LNCAP (cell line): ENCODE results near the gene OMP.

ENCODE experiments used
- TF ChIP-seq, protein P1 (sequence below): fragments of 450-650 bp; IDR thresholded peaks from 2 replicates; pipeline ENCODE4 v1.5.1; 2017; ENCODE audit warnings: mild to moderate bottlenecking

The OMP gene

DNA sequence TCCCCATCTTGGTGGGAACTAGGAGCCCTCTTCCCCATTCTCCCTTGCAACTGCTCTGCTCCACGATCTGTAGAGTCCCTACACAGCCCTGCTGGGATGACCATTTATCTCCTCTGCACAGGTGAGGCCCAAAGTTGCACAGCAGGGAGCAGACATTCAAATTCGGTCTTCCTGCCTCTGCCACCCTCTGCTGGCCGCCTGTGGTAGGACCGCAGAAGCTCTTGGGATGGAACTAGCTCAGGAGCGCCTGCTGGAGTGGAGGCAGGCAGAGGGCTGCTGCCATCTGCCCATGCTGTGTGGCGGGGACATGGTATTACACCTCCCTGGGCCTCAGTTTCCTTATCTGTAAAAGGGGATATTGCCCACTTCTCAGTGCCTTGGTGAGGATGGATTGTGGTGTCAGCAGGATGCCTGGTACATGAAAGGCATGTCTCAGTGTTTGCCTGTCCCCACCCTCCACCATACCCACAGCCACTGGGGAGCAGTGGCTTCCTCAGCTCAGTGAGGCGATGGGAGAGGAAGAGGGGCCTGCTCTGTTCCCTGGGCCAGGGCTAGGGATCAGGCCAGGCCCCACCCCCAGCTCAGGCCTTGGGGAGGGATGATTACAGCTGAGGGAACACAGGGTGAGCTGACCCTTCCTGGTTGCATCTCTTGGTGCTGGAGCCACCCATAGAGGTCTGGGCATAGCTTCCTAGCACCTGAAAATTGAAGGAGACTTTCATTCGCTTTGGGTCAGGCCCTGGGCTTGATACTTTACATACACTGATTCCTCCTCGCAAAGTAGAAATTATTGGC is 11.3 kb upstream of the OMP start:
- TF ChIP-seq, protein P1, sequence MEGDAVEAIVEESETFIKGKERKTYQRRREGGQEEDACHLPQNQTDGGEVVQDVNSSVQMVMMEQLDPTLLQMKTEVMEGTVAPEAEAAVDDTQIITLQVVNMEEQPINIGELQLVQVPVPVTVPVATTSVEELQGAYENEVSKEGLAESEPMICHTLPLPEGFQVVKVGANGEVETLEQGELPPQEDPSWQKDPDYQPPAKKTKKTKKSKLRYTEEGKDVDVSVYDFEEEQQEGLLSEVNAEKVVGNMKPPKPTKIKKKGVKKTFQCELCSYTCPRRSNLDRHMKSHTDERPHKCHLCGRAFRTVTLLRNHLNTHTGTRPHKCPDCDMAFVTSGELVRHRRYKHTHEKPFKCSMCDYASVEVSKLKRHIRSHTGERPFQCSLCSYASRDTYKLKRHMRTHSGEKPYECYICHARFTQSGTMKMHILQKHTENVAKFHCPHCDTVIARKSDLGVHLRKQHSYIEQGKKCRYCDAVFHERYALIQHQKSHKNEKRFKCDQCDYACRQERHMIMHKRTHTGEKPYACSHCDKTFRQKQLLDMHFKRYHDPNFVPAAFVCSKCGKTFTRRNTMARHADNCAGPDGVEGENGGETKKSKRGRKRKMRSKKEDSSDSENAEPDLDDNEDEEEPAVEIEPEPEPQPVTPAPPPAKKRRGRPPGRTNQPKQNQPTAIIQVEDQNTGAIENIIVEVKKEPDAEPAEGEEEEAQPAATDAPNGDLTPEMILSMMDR = peak; percentile 96

DNA sequence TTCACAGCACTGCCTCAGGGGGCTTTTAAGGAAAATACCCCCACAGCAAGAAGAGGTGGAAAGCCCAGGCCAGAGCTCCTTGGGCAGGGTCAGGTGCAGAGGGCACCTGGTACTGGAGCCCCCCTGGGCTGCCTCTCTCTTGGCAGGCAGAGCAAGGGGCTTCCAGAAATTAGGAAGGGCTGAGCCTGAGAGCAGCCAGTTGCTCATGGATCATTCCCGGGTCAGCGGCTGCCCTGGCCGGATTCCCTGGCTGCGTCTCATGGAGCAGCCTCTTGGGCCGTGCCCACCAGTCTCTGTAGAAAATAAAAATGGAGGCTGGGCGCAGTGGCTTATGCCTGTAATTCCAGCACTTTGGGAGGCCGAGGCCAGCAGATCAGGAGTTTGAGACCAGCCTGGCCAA is 10.3 kb upstream of the OMP start:
- TF ChIP-seq, protein P1 = no peak

DNA sequence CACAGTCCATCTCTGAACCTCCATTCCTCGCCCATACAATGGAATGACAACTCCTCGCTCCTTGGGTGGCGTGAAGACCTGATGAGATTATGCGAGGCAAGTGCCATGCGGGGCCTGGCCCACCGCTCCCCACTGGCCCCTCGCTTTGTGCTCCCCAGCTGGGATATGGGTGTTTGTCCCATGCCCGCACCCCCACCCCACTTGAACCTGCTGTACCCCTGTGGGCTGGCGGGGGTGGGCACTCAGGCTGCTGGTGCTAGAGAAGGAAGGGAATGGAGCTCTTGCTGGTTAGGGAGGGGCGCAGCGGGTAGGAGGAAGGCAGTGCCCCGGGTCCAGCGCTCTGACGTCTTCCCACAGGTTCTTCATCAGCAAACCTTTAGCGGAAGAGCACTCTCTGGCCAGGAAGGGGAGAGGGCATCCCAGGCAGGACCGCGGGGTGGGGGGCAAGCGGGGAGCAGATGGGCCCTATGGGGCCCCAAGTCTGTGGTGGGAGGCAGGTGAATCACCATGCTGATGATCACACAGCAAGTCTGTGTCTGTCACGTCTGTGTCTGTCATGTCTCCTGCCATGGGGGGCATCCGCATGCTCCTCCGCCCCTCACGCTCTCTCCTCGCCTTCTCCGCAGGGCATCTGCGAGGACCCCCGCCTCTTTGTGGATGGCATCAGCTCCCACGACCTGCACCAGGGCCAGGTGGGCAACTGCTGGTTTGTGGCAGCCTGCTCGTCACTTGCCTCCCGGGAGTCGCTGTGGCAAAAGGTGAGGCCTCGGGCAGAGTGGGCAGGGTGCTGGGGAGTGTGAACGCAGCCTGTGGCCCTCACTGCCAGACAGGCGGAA is 9.4 kb upstream of the OMP start:
- TF ChIP-seq, protein P1 = no peak

DNA sequence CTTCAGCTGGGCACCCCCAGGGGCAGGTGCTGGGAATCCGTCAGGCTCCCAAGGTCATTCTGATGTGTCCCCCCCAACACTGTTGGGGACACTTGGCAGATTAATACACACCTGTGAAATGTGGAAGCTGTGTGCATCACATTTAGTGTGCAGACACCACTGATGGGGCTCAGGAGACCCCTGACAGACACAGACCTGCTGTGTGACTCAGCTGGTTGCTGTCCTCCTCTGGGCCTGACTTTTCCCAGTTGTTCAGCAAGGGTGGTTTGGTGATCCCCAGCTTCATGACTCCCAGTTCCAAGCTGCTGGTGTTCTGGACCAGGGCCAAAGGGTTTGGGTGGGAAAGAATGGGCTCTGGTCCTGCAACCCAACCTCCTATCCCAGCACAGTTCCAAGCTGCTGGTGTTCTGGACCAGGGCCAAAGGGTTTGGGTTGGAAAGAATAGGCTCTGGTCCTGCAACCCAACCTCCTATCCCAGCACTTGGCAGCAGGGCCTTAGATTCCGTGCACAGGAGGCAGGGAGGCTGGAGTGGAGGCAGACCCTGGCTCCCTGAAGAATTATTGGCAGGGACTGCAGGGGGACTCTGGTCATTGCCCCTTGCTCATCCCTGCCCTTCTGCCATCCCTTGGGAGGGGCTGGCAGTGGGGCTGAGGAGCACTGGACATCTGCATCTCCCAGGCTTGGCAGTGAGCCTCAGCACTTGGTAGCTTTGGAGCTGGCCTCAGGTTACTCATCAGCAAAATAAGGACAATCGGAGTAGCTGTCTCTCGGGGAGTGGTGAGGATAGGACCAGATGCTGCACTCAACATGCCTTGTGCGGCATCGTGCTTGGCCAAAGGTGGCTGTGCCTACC is 8.4 kb upstream of the OMP start:
- TF ChIP-seq, protein P1 = no peak

GRCh38 chr11:77094841-77095365 is 7.7 kb upstream of the OMP start:
- TF ChIP-seq, protein P1 = no peak

DNA sequence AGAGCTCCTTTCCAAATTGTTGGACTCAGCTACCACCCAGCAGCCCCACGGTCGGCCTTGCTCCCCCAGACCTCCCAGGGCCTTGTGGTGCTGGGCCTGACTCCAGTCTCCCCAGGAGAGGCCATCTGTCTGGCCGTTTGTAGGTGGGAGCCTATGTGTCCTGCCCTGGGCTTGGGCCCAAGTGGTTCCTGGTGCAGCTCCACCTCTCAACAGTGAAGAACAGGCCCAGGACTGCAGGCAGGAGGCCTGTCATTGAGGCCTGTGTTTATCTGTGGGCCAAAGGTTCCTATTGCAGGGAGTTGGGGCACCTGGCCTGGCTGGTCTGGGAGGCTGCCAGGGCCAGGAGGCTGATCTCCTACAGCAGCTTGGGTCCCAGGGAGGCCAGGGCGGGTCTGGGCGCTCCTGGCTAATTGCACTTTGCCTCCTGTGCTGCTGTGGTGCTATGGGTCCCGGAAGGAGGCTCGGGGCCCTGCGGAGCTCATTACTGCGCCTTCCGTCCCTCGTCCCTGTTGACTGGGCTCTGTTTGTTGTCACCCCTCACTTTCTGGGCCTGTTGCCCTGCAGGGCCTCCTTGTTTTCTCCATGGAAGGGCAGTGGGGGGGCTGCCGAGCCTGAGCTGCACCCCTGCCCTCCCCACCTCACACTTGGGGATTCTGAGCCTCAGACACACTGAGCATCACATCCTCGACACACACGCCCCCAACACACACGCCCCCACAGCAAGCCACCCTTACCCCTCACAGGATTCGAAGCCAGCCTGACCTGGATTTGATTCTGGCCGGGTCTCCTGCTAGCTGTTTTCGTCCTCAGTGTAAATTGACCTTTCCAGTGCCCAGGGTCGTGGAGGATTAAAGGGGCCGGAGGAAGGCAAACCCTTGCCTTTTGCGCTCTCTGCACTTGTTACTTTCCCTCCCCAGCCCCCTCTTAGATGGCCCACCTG is 6.8 kb upstream of the OMP start:
- TF ChIP-seq, protein P1 = no peak
